Thoracic aorta (tissue), 2 donors: ENCODE results near the gene UBE3D. TPM values are rescaled to one million over a fixed set of nuclear protein-coding genes. Genes with fewer than 3 reads are reported as not detected.

Experiments used
- ATAC-seq: fragments of 150-250 bp; one replicate; pipeline ENCODE4 v1.8.0; 2017; ENCODE audit warnings: low read depth; ENCODE audit not compliant: insufficient number of reproducible peaks, low FRiP score
- DNase-seq: peaks from one replicate; pipeline ENCODE4 v3.0.0-alpha.2; 2020; ENCODE audit warnings: low spot score
- H3K27ac ChIP-seq, 2 donors: fragments of 200-600 bp; sonication (generic); 1 replicate in 1 of 2; 2 replicates in 1 of 2; pipeline ENCODE4 v1.5.1; 2016; ENCODE audit warnings: mild to moderate bottlenecking in 2 of 2, moderate library complexity in 2 of 2
- H3K27me3 ChIP-seq: fragments of 200-600 bp; sonication (generic); replicated peaks from 2 replicates; pipeline ENCODE4 v1.6.0; 2016; ENCODE audit warnings: mild to moderate bottlenecking; ENCODE audit not compliant: insufficient read depth
- H3K36me3 ChIP-seq: fragments of 200-600 bp; sonication (generic); one replicate; pipeline ENCODE4 v1.5.1; 2016
- H3K4me1 ChIP-seq, 2 donors: fragments of 200-600 bp; sonication (generic); 1 replicate in 1 of 2; 2 replicates in 1 of 2; pipeline versions ENCODE4 v1.5.1 to v1.6.0; 2016; ENCODE audit warnings: low read depth in 2 of 2, mild to moderate bottlenecking in 1 of 2; ENCODE audit not compliant: control insufficient read depth in 1 of 2
- H3K4me3 ChIP-seq: fragments of 200-600 bp; sonication (generic); 2 replicates; pipeline ENCODE4 v1.5.1; 2016; ENCODE audit warnings: mild to moderate bottlenecking
- H3K9me3 ChIP-seq: fragments of 200-600 bp; sonication (generic); 2 replicates; pipeline ENCODE4 v1.5.1; 2016
- total RNA-seq, 2 donors: library from RNA; depleted of rRNA; stranded (reverse); fragments of >200 nt; gene quantifications; one replicate each; pipeline versions ENCODE4 v1.1.0 to v1.2.3, GENCODE V29; 2016
- TF ChIP-seq, protein P1 (sequence below): fragments of 200-600 bp; sonication (generic); IDR thresholded peaks from one replicate; pipeline ENCODE4 v1.5.1; 2019; ENCODE audit warnings: antibody characterized with exemption

Gene UBE3D
- total RNA-seq, 2 donors from 2014 or later, result 9.6 to 14.0 TPM

GRCh38 chr6:82870582-82871172 is 195.0 kb downstream of the UBE3D start:
- no peak for ATAC-seq
- Histone ChIP-seq H3K4me3 (no peak overlapping the region), H3K36me3 (no peaks in the 10 kb centered on the region), H3K27ac (no peak overlapping the region), H3K4me1 (no peaks in the 10 kb centered on the region), H3K9me3 (no peaks in the 10 kb centered on the region), H3K27me3 (no peaks in the 10 kb centered on the region)
- no peak for DNase-seq
- TF ChIP-seq, protein P1, sequence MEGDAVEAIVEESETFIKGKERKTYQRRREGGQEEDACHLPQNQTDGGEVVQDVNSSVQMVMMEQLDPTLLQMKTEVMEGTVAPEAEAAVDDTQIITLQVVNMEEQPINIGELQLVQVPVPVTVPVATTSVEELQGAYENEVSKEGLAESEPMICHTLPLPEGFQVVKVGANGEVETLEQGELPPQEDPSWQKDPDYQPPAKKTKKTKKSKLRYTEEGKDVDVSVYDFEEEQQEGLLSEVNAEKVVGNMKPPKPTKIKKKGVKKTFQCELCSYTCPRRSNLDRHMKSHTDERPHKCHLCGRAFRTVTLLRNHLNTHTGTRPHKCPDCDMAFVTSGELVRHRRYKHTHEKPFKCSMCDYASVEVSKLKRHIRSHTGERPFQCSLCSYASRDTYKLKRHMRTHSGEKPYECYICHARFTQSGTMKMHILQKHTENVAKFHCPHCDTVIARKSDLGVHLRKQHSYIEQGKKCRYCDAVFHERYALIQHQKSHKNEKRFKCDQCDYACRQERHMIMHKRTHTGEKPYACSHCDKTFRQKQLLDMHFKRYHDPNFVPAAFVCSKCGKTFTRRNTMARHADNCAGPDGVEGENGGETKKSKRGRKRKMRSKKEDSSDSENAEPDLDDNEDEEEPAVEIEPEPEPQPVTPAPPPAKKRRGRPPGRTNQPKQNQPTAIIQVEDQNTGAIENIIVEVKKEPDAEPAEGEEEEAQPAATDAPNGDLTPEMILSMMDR, result no peak

- Histone ChIP-seq H3K9me3 (no peaks in the 10 kb centered on the region), H3K4me3 (no peak overlapping the region), H3K27ac (no peak overlapping the region), H3K27me3 (no peaks in the 10 kb centered on the region), H3K36me3 (no peaks in the 10 kb centered on the region), H3K4me1 (no peaks in the 10 kb centered on the region)
- ATAC-seq (no peak), DNase-seq (no peak)
- TF ChIP-seq, protein P1, result no peak
These were observed 196.1 kb downstream of the UBE3D start for GRCh38 chr6:82869493-82869892.

DNA sequence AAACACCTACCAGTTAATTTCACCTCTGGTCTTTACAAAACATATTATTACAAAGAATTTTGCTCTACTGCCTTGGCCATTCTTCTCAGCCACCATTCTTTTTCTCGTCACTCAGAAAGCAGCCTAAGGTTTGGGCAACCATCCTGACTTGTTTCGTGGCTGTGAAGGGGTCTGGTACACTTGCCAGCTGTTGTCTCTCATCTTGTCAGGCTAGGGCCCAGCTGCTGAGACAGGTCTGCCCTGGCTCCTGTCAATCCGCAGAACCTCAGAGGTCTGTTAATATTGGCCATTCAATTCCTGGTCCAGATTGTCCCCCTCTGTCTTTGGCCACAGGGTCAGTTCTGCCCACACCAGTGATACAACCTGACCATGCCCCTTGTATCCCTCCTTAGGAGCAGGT is 197.7 kb downstream of the UBE3D start:
- no peak overlapping the region for H3K27ac ChIP-seq
- DNase-seq, result no peak
- TF ChIP-seq, protein P1, result no peak

GRCh38 chr6:82866446-82866845 is 199.2 kb downstream of the UBE3D start:
- TF ChIP-seq, protein P1, result no peak
- no peaks in the 10 kb centered on the region for H3K36me3 ChIP-seq
- H3K4me3 ChIP-seq, result no peak overlapping the region
- DNase-seq (no peak), ATAC-seq (no peak)
- no peak overlapping the region for H3K27ac ChIP-seq
- H3K4me1 ChIP-seq, result no peaks in the 10 kb centered on the region
- H3K27me3 ChIP-seq, result no peaks in the 10 kb centered on the region
- no peaks in the 10 kb centered on the region for H3K9me3 ChIP-seq

More for the DNA sequence above, 197.7 kb downstream of the UBE3D start:
- Histone ChIP-seq H3K36me3 (no peaks in the 10 kb centered on the region), H3K4me3 (no peak overlapping the region), H3K4me1 (no peaks in the 10 kb centered on the region), H3K9me3 (no peaks in the 10 kb centered on the region), H3K27me3 (no peaks in the 10 kb centered on the region)
- ATAC-seq, result no peak

DNA sequence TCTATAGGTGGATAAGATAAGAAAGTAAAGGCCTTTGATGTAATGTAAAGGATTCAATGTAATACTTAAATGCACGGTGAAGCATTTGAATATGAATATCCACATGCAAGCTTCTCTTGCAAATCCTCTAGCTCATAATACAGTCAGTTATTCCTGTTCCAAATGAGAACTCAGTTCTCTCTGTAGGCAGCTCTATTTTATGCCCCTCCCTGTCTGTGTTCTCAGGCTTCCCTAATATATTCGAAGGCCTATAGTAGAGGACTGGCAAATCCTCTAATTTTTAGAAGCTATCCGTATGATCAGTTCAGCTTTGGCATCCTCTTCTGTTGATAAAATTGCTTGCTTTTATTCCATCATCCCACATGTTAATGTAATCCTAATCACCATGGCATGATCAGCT is 200.2 kb downstream of the UBE3D start:
- no peak overlapping the region for H3K4me3 ChIP-seq
- TF ChIP-seq, protein P1, result no peak

More for the DNA sequence above, 200.2 kb downstream of the UBE3D start:
- Histone ChIP-seq H3K36me3 (no peaks in the 10 kb centered on the region), H3K4me1 (no peaks in the 10 kb centered on the region), H3K27me3 (no peaks in the 10 kb centered on the region), H3K27ac (no peak overlapping the region), H3K9me3 (no peaks in the 10 kb centered on the region)
- ATAC-seq (no peak), DNase-seq (no peak)
